ENCODE data around the gene RASL11A.

DNA sequence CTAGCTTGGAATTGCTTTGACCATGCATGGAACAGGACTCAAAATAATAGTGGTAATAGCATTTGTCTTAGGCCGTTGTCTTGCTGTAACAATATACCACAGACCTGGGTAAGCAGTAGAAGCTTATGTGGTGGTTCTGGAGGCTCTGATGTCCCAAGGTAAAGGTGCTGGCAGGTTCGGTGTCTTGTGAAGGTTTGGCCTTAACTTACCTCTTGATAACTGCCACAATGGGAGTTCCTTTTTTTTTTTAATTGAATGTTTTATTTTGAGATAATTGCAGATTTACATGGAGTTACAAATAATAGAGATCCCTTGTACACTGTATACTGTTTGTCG is 13.4 kb upstream of the RASL11A start:
- TF ChIP-seq POLR2A (IDR thresholded peaks at IDR 0.05), result no peak
- TF ChIP-seq, protein P1, sequence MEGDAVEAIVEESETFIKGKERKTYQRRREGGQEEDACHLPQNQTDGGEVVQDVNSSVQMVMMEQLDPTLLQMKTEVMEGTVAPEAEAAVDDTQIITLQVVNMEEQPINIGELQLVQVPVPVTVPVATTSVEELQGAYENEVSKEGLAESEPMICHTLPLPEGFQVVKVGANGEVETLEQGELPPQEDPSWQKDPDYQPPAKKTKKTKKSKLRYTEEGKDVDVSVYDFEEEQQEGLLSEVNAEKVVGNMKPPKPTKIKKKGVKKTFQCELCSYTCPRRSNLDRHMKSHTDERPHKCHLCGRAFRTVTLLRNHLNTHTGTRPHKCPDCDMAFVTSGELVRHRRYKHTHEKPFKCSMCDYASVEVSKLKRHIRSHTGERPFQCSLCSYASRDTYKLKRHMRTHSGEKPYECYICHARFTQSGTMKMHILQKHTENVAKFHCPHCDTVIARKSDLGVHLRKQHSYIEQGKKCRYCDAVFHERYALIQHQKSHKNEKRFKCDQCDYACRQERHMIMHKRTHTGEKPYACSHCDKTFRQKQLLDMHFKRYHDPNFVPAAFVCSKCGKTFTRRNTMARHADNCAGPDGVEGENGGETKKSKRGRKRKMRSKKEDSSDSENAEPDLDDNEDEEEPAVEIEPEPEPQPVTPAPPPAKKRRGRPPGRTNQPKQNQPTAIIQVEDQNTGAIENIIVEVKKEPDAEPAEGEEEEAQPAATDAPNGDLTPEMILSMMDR (IDR thresholded peaks at IDR 0.05), result no peak
